Keratinocyte (primary cell): ENCODE data around the gene COL16A1. TPM values are rescaled to one million over a fixed set of nuclear protein-coding genes. Genes with fewer than 3 reads are reported as not detected.
A peak's percentile ranks its signal among the peaks of the same experiment; 100 is the strongest.

Experiments
- DNase-seq: peaks from one replicate; pipeline ENCODE4 v3.0.0-alpha.2; 2011; ENCODE audit warnings: low read depth, missing footprints, low spot score
- FAIRE-seq: peaks from 2 replicates; lab custom pipeline; 2011; peaks lifted over from hg19 to GRCh38; lab: Jason Lieb, UNC
- H2AFZ ChIP-seq: 2 replicates; pipeline ENCODE4 v1.6.0; 2012; ENCODE audit warnings: low read length, control low read depth, inconsistent platforms; ENCODE audit not compliant: control insufficient read depth
- H3K27ac ChIP-seq: 2 replicates; pipeline ENCODE4 v1.5.1; 2011; ENCODE audit warnings: low read length; ENCODE audit not compliant: control insufficient read depth, insufficient read depth
- H3K27me3 ChIP-seq: 3 replicates; pipeline ENCODE4 v1.6.0; 2011; ENCODE audit warnings: low read length; ENCODE audit not compliant: control insufficient read depth, insufficient read depth; ENCODE audit errors: extremely low read depth
- H3K36me3 ChIP-seq, 2 experiments: 2 replicates in 1 of 2; 3 replicates in 1 of 2; pipeline ENCODE4 v1.5.1; 2011; ENCODE audit warnings: low read length in 2 of 2, mild to moderate bottlenecking in 1 of 2; ENCODE audit not compliant: control insufficient read depth in 2 of 2, insufficient read depth in 2 of 2; ENCODE audit errors: extremely low read depth in 1 of 2
- H3K4me1 ChIP-seq: 3 replicates; pipeline ENCODE4 v1.5.1; 2011; ENCODE audit warnings: low read length; ENCODE audit not compliant: control insufficient read depth, insufficient read depth; ENCODE audit errors: extremely low read depth
- H3K4me2 ChIP-seq: 3 replicates; pipeline ENCODE4 v1.6.0; 2011; ENCODE audit warnings: low read depth, low read length; ENCODE audit not compliant: control insufficient read depth, insufficient read depth; ENCODE audit errors: extremely low read depth
- H3K4me3 ChIP-seq, 3 experiments: fragments of 200-600 bp in 1 of 3; sonication (generic) in 1 of 3; 2 replicates in 2 of 3; 3 replicates in 1 of 3; pipeline ENCODE4 v1.5.1; 2011 to 2016; ENCODE audit warnings: low read length in 3 of 3, mild to moderate bottlenecking in 3 of 3, control low read depth in 2 of 3, inconsistent platforms in 1 of 3, low read depth in 1 of 3, mixed read lengths in 1 of 3, mixed run types in 1 of 3, moderate library complexity in 1 of 3; ENCODE audit not compliant: control insufficient read depth in 2 of 3, insufficient read depth in 2 of 3; ENCODE audit errors: extremely low read depth in 1 of 3
- H3K79me2 ChIP-seq: 2 replicates; pipeline ENCODE4 v1.6.0; 2012; ENCODE audit warnings: low read length; ENCODE audit not compliant: control insufficient read depth, insufficient read depth
- H3K9ac ChIP-seq: 3 replicates; pipeline ENCODE4 v1.6.0; 2011; ENCODE audit warnings: low read length; ENCODE audit not compliant: control insufficient read depth, insufficient read depth; ENCODE audit errors: extremely low read depth
- H3K9me1 ChIP-seq: 3 replicates; pipeline ENCODE4 v1.6.0; 2011; ENCODE audit warnings: low read length; ENCODE audit not compliant: control insufficient read depth, insufficient read depth; ENCODE audit errors: extremely low read depth
- H3K9me3 ChIP-seq: 2 replicates; pipeline ENCODE4 v1.5.1; 2012; ENCODE audit warnings: low read depth, low read length; ENCODE audit not compliant: control insufficient read depth
- H4K20me1 ChIP-seq: 3 replicates; pipeline ENCODE4 v1.6.0; 2011; ENCODE audit warnings: low read length; ENCODE audit not compliant: control insufficient read depth, insufficient read depth; ENCODE audit errors: extremely low read depth
- EZH2 ChIP-seq: IDR thresholded peaks from one replicate; pipeline ENCODE4 v1.6.1; 2012; ENCODE audit warnings: inconsistent platforms, mild to moderate bottlenecking, low read length, moderate library complexity
- dilution Hi-C: fragments of 300-500 bp; cut with MboI; formaldehyde crosslinking; loops from one replicate; pipeline ENCODE4 v1.7.0; 2020; ENCODE audit warnings: low sequenced_read_pairs; ENCODE audit not compliant: extremely low pct_ligation_motif_present
- polyA plus RNA-seq, 5 experiments: library from polyadenylated mRNA; depleted of rRNA in 3 of 5; stranded (reverse) in 3 of 5; stranded (forward) in 1 of 5; unstranded in 1 of 5; fragments of >200 nt; gene quantifications; 1 replicate in 1 of 5; 2 replicates in 3 of 5; 3 replicates in 1 of 5; pipeline versions ENCODE4 v1.2.1 to v1.2.3, GENCODE V29; 2011 to 2012; ENCODE audit warnings: missing spikeins in 2 of 5, low read depth in 1 of 5, low replicate concordance in 1 of 5
- TF ChIP-seq, protein P1 (sequence below), 3 experiments: IDR thresholded peaks in 1 of 3; conservative IDR thresholded peaks in 1 of 3; optimal IDR thresholded peaks in 1 of 3; 2 replicates in 2 of 3; 3 replicates in 1 of 3; pipeline versions ENCODE3 to v1.5.1; 2011; ENCODE audit warnings: low read length in 3 of 3, mild to moderate bottlenecking in 3 of 3, moderate library complexity in 2 of 3, control low read depth in 1 of 3, inconsistent platforms in 1 of 3; ENCODE audit not compliant: insufficient read depth in 2 of 3; ENCODE audit errors: extremely low read depth in 1 of 3

COL16A1 gene
- polyA plus RNA-seq, 1 donor (not counting 4 experiments of a cell fraction or from before 2014, with no cell fraction given), result 43.4 TPM

- Histone ChIP-seq H3K4me2 (no peak overlapping the region), H4K20me1 (no peaks in the 10 kb centered on the region), H3K36me3 (no peaks in the 10 kb centered on the region), H2AFZ (no peak overlapping the region), H3K27me3 (no peaks in the 10 kb centered on the region), H3K9ac (no peak overlapping the region), H3K9me1 (no peaks in the 10 kb centered on the region), H3K9me3 (no peaks in the 10 kb centered on the region), H3K4me3 (no peak overlapping the region), H3K4me1 (peaks cover 36% of the 10 kb centered on the region), H3K27ac (no peak overlapping the region), H3K79me2 (peaks cover 19% of the 10 kb centered on the region)
- dilution Hi-C loops, result no loop called here
- FAIRE-seq (no peak), DNase-seq (no peak)
- TF ChIP-seq, protein P1, sequence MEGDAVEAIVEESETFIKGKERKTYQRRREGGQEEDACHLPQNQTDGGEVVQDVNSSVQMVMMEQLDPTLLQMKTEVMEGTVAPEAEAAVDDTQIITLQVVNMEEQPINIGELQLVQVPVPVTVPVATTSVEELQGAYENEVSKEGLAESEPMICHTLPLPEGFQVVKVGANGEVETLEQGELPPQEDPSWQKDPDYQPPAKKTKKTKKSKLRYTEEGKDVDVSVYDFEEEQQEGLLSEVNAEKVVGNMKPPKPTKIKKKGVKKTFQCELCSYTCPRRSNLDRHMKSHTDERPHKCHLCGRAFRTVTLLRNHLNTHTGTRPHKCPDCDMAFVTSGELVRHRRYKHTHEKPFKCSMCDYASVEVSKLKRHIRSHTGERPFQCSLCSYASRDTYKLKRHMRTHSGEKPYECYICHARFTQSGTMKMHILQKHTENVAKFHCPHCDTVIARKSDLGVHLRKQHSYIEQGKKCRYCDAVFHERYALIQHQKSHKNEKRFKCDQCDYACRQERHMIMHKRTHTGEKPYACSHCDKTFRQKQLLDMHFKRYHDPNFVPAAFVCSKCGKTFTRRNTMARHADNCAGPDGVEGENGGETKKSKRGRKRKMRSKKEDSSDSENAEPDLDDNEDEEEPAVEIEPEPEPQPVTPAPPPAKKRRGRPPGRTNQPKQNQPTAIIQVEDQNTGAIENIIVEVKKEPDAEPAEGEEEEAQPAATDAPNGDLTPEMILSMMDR (optimal IDR thresholded peaks at IDR 0.05 in 1 of 3, IDR thresholded peaks at IDR 0.05 in 1 of 3, conservative IDR thresholded peaks at IDR 0.05 in 1 of 3; ENCODE audit: extremely low read depth in 1 of 3, insufficient read depth in 2 of 3, low read length in 3 of 3), result no peak
- no peak for TF ChIP-seq EZH2
Measured at GRCh38 chr1:31706384-31707058, 2.7 kb upstream of the COL16A1 start.

GRCh38 chr1:31705080-31705866, 1.5 kb upstream of the COL16A1 start:
- Histone ChIP-seq H3K79me2 (peaks cover 21% of the 10 kb centered on the region), H3K4me2 (peak overlapping the region; percentile 86), H3K27ac (peak overlapping the region; percentile 87), H3K9me1 (no peaks in the 10 kb centered on the region), H3K36me3 (peaks cover 0 to 3% of the 10 kb centered on the region in 2 experiments), H3K4me1 (peaks cover 49% of the 10 kb centered on the region), H3K4me3 (peak overlapping the region in 2 of 3 experiments; percentile 45 to 66), H3K9me3 (no peaks in the 10 kb centered on the region), H3K27me3 (no peaks in the 10 kb centered on the region), H2AFZ (peak overlapping the region; percentile 50), H4K20me1 (no peaks in the 10 kb centered on the region), H3K9ac (peak overlapping the region; percentile 79)
- peak; percentile 25 for DNase-seq
- TF ChIP-seq, protein P1 (optimal IDR thresholded peaks at IDR 0.05 in 1 of 3, IDR thresholded peaks at IDR 0.05 in 1 of 3, conservative IDR thresholded peaks at IDR 0.05 in 1 of 3; ENCODE audit: extremely low read depth in 1 of 3, insufficient read depth in 2 of 3, low read length in 3 of 3), result peak in 2 of 3 experiments; percentile 29 to 38
- no peak for TF ChIP-seq EZH2
- dilution Hi-C loops, result no loop called here
- peak; percentile 17 for FAIRE-seq
